Measurements from ENCODE around the gene PRR12.

Gene PRR12

DNA sequence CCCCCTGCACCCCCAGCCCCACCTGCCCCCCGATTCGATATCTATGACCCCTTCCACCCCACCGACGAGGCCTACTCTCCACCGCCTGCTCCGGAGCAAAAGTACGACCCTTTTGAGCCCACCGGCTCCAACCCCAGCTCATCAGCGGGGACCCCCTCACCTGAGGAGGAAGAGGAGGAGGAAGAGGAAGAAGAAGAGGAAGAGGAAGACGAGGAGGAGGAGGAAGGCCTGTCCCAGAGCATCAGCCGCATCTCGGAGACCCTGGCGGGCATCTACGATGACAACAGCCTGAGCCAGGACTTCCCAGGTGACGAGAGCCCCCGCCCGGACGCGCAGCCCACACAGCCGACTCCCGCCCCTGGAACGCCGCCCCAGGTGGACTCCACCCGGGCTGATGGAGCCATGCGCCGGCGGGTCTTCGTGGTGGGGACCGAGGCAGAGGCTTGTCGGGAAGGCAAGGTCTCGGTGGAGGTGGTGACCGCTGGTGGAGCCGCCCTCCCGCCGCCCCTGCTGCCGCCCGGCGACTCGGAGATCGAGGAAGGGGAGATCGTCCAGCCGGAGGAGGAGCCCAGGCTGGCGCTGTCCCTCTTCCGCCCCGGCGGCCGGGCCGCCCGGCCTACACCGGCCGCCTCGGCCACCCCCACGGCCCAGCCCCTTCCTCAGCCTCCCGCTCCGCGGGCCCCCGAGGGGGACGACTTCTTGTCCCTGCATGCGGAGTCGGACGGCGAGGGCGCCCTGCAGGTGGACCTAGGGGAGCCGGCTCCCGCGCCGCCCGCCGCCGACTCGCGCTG is 60.2 kb downstream of the PRR12 start:
- DNase-seq, result no peak

DNA sequence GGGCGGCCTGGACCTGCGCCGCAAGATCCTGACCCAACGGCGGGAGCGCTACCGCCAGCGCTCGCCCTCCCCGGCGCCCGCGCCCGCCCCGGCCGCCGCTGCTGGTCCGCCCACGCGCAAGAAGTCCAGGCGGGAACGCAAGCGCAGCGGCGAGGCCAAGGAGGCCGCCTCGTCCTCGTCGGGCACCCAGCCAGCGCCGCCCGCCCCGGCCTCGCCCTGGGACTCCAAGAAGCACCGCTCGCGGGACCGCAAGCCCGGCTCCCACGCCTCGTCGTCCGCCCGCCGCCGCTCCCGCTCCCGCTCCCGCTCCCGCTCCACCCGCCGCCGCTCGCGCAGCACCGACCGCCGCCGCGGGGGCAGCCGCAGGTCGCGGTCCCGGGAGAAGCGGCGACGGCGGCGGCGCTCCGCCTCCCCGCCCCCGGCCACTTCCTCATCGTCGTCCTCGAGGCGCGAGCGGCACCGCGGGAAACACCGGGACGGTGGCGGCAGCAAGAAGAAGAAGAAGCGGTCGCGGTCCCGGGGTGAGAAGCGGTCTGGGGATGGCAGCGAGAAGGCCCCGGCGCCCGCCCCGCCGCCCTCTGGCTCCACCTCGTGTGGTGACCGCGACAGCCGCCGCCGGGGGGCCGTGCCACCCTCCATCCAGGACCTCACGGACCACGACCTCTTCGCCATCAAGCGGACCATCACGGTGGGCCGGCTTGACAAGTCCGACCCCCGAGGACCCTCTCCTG is 61.0 kb downstream of the PRR12 start:
- no peak for DNase-seq

DNA sequence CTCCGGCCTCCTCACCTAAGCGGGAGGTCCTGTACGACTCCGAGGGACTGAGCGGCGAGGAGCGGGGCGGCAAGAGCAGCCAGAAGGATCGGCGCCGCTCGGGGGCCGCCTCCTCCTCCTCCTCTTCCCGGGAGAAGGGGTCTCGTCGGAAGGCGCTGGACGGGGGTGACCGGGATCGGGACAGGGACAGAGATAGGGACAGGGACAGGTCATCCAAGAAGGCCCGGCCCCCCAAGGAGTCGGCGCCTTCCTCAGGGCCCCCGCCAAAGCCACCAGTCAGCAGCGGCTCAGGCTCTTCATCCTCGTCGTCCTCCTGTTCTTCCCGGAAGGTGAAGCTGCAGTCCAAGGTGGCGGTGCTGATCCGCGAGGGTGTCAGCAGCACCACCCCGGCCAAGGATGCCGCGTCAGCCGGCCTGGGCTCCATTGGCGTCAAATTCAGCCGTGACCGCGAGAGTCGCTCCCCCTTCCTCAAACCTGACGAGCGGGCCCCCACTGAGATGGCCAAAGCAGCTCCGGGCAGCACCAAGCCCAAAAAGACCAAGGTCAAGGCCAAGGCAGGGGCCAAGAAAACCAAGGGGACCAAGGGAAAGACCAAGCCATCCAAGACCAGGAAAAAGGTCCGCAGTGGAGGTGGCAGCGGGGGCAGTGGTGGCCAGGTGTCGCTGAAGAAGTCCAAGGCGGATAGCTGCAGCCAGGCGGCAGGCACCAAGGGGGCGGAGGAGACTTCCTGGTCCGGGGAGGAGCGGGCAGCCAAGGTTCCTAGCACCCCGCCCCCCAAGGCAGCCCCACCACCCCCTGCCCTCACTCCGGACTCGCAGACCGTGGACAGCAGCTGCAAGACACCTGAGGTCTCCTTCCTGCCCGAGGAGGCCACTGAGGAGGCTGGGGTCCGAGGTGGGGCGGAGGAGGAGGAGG is 61.8 kb downstream of the PRR12 start:
- DNase-seq, result no peak

DNA sequence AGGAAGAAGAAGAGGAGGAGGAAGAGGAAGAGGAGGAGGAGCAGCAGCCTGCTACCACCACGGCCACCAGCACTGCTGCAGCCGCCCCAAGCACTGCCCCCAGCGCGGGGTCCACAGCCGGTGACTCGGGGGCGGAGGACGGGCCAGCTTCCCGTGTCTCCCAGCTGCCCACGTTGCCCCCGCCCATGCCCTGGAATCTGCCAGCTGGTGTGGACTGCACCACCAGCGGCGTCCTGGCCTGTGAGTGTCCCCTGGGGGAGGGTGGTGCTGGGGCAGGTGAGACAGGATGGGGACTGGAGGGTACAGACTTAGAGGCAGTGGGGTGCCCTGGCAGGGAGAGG is 62.5 kb downstream of the PRR12 start:
- DNase-seq, result no peak

DNA sequence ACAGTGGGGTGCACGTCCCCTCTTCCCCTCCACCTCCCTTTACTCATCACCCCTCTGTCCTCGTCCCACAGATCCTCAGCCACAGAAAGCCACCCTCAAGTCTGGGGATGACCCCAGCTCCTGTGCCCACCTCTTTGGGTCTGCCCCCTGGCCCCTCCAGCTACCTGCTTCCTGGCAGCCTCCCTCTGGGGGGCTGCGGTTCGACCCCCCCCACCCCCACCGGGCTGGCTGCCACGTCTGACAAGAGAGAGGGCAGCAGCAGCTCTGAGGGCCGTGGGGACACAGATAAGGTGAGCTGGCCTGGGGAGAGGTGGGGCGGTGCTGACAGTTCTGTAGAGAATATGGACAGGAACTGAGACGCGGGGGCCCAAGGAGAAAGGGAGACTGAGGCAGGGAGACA is 63.6 kb downstream of the PRR12 start:
- DNase-seq, result no peak

DNA sequence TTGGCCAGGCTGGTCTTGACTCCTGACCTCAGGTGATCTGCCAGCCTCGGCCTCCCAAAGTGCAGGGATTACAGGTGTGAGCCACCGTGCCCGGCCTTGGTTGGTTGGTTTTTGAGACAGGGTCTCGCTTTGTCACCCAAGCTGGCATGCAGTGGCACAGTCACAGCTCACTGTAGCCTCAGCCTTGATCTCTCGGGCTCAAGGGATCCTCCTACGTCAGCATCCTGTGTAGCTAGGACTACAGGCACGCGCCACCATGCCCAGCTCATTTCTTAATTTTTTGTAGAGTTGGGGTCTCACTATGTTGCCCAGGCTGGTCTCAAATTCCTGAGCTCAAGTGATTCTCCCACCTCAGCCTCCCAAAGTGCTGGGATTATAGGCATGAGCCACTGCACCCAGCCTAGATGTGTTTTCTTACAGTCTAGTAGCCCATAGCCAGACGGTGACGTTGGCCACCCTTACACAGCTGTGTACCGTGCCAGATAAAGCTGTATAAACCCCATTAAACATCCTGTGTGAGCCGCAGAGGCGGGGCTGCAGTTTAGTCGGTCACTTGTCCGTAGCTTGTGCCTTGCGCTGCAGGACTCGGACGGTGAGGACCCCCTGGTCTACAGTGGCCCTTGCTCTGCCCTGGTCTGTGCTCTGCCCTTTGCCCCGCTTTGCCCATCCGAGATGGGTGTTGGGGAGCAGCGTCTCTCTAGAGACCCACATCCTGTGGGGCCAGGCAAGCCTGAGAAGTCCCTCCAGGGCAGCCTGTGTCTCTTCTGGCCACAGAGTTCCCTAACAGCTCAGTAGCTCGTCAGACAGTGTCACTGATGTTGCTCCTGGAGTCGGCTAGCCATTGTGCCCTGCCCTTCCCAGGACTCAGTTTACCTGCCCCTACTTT is 64.8 kb downstream of the PRR12 start:
- no peak for DNase-seq

DNA sequence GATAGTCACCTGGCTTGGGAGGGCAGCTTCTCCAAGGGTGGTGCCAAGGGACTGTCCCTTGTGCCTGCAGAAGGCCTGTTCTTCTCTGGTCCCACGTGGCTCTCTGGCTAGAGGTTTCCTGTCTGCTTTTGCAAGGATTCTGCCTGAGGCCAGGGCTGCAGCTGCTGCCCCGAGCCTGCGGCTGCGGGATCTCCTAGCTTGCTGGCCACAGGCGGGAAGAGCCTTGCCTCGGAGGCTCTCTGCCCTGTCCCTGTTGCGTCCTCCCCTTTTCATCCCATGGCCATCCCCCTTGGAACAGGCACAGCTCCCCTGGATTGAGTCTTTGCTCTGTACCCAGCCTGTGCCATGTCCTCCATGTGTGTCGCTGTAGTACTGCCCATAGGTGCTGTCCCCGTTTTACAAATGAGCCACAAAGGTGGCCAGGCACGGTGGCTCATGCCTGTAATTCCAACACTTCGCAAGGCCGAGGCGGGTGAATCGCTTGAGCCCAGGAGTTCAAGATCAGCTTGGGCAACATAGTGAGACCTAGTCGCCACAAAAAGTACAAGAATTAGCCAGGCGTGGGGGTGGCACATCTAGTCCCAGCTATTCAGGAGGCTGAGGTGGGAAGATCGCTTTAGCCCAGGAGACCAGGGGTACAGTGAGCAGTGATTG is 65.6 kb downstream of the PRR12 start:
- DNase-seq, result no peak

DNA sequence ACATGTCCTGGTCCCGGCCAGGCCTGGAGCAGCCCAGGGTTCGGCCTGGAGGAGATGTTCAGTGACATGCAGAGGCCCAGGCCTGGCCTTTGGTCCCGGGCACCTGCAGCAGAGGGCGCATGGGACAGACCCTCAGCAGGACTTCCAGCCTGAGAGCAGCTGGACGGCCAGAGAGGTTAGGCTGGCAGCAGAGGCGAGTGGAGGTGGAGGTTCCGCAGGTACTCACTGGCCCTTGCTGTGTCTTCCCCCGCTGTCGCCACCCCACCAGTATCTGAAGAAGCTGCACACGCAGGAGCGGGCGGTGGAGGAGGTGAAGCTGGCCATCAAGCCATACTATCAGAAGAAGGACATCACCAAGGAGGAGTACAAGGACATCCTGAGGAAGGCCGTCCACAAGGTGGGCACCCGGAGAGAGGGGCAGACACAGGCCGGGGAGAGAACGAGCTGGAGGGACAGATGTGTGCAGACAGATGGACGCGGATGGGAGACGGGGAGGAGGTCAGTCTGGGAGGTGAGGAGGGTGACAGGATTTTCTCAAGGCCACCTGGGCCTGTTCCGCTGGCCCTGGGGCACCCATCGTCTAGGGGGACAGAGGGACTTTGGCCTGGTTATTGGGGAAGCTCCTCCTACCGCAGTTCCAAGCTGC is 66.6 kb downstream of the PRR12 start:
- no peak for DNase-seq

DNA sequence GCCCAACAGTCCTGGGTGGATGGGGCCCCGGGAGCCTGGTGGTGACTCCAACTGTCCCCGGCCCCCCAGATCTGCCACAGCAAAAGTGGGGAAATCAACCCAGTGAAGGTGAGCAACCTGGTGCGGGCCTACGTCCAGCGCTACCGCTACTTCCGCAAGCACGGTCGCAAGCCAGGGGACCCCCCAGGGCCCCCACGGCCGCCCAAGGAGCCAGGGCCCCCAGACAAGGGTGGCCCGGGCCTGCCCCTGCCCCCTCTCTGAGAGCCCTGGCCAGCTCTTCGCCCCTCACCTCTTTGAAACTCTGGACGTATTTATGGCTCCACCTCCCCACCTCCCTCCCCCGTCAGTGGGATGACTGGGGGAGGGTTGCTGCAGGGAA is 67.1 kb downstream of the PRR12 start:
- DNase-seq, result no peak

DNA sequence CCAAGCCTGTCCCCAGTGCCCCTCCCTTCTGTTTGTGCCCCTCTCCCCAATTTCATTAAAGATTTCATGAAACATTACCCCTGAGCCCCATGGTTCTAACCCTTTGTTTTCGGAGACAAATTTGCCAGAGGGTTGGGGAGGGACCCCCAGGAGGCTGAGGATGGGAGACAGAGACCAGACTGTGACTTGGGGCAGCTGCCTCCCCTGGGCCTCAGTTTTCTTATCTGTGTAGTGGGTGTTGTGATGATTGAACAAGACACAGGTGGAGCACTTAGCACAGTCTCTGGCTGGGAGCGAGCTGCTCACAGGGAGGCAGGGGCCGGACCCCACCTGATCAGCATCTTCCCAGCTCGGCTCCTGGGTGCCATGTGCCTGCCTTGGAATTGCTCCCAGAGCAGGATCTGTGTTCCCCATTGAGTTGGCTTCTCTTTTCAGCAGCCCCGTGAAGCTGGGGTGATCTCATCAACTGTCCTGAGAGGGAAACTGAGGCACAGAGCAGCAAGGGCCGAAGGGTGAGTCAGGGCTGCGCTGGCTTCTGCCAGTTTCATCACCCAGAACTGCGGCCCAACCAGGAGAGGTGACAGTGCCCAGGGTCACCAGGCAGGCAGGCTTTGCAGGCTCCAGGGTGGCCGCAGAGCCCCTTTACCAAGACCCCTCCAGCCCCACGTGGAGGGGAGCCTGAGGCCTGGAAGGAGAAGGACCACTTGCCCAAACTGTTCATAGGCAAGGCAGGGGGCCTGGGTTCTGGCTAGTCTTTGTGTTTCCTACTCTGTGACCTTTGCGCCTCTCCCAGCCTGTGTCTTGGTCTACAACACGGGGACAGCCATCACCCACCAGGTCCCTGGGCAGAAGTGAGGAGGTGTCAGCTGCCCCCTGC is 67.8 kb downstream of the PRR12 start:
- no peak for DNase-seq

DNA sequence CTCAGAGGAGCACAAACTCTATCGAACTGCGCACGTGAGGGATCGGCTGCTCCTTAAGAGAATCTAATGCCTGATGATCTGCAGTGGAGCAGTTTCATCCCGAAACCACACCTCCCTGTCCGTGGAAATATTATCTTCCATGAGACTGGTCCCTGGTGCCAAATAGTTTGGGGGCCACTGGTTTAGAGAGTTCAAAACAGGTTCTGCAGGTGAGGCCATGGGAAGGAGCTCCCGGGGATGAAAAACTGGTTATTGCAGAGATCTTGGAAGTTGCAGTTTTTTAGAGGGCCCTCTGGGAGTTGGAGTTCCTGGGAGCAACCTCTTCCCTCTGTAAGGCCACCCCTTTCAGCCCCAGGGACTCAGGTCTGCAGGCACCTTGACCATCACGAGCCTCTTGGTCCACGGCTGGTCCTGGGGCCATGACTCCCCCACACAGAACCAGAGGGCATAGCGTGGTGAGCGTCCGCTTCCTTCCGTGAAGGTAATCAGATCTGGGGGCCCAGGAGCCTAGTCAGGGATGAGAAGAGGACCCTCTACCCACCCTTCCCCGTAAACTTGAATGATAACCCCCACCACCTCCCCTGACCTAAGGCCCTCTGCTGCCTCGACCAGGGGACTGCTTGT is 69.5 kb downstream of the PRR12 start:
- no peak for DNase-seq

DNA sequence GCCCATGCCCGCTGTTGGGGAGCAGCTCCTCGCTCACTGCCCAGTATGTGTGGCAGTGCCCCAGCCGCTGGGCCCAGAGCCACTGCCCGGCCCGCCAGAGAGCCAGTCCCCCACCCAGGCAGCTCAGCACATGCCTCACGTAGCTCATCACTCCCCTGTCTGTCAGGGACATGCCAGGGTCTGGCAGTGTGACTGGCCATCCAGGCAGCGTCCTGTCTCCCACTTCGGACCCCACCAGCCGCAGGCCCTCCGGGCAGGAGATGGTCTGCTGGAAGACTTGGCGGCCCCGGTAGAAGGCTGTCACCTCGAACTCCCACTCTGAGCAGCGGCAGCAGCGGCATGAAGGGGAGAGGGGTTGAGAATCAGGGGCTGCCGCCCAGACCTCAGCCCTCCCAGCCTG is 71.0 kb downstream of the PRR12 start:
- no peak for DNase-seq

DNA sequence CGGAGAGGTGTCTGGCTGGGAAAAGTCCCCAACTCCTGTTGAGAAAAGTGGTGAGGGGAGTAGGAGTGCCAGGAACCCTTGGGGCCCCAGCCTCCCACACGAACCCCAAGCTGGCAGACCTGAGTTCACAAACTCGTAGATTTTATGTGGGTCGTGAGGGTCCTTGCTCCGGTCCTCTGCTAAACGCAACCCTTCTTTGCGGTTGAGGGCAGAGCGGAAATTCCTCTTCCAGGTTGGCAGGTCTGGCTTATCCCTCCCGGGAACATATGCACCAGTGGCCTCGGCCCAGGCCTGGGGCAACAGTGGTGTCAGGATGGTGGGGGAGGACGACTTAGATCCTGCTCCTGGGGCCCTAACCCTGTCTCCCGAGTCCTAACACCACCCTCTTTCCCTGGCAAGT is 72.2 kb downstream of the PRR12 start:
- DNase-seq, result no peak

DNA sequence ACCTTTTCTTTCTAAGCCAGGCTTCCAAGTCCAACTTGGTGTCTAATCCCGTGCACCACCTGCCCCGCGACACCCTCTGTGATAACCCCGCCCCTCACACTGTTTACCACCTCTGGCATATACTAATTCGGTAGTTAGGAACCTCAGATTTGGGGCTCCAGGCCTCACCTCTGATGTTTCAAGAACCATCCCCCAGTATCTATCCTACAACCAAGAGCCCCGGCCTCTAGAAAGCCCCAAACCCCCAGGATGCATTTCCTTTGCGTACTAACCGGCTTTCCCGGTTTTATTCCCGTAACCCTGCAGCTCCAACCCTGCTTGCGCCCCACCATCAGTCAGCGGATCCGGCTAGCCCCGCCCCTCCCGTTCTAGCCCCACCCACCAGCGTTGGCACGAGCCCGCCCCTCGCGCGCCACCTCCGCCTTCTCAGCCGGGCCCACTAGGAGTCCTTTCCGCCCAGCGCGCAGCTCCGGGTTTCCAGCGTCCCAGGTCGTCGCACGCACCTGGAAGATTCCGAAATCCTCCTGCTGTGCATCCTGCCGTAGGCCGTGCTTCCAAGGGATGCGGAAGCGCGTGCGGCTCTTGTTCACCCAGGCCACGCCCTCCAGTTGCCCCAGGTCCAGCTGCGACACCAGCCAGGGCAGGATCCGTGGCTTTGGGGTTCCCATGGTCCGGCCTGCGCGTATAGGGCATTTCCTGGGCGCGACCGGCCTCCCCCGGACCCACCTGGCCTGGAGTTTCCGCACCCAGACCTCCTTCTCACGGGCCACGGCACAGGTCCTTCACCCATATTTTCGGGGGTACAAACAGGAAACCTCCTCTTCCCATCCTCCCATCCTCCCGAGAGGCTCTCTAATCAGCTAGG is 73.4 kb downstream of the PRR12 start:
- peak; percentile 73 for DNase-seq

DNA sequence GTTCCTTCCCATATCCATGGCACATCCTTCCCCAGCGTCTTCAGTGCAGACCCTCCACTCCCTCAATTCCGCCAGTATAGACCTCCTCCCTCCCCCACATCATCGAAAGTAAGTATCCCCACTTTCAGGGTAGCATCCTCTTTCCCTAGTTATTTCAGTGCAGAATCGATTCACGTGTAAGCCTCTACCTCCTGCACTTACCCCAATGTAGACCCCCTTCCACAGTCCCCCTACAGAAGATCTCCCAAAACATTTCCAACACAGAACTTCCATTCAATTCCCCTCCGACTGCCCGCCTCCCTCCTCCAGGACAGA is 74.0 kb downstream of the PRR12 start:
- no peak for DNase-seq

DNA sequence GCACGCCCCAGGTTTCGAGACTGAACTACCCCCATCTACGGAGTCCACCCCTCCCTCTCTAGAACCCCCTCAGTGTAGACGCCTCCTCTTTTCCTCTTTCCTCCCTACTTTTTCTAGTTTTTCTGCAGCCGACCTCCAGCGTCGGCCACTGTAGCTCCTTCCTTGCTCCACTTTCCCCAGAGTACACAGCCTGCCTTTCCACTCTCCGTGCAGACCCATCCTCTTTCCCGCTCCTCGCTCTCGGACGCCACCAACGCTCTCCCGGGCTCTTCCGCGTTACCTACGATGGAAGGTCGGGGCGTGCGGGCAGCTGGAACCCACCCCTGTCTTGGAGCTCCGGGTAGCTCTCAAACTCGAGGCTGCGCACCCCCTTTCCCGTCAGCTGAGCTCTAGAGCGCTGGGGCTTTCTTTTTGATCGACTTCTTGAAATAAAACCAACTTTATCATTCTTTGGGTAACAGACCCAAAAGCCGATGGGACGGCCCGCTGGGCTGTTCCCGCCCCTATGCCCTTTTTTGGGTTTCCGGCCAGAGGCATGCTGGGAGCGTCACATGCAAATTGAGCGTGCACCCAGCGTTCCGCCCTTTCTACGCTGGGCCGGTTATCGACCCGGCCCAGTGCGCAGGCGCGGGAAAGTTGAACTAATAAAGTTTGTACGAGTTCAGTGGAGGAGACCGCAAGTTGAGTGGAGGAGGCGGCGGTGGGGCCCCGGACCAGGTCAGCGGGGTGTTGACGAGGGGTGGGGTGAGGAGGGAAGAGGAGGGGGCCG is 74.6 kb downstream of the PRR12 start, which contains the start of the genes BCL2L12 and IRF3:
BCL2L12 (plus strand) TSS at position 583 of the 769 bp plus-strand sequence. CDS start 760 bp downstream, outside the sequence.
IRF3 (minus strand) TSS at position 507 of the 769 bp plus-strand sequence. CDS start 1,019 bp downstream, outside the sequence.
- DNase-seq, result peak; percentile 95

DNA sequence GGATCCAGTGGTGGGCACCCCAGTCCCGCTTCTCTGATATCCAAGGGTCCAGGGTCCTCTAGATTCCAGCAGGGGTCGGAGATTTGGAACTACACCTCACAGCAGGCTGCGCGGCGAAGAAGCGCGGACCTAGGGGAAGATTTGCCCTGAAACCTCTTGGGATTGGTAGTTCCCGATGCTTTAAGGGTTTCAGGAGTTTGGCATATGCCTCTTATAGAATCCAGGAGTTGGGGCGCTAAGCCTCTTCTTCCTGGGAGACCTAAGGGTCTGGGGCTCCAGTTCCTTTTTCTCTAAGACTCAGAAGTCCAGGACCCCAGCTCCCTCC is 75.1 kb downstream of the PRR12 start:
- DNase-seq, result no peak

DNA sequence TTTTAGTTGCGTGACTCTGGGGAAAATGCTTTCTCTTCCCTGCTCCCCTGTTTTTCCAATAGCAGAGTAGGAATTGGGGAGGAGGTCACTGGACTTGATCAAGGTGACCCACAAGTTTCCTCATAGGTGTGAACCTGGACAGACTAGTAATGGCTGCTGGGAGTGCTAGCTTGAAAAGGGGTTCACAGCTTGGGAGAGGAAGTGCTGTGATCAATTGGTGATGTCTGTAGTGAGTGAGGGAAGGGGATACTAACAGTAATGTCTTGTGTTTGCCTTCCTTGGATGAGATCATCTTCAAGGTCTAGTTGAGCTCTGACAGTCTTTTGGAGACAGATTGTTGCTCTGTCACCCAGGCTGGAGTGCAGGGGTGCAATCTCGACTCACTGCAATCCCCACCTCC is 76.5 kb downstream of the PRR12 start:
- DNase-seq, result no peak

Data from fibroblast of skin of right biceps (primary cell).